Upper lobe of left lung (tissue), 4 donors: ENCODE measurements around the gene ZC3H14.

Experiments
- CTCF ChIP-seq, 6 experiments: fragments of 450-650 bp in 4 of 6; fragments of 200-600 bp in 2 of 6; sonication (generic) in 2 of 6; IDR thresholded peaks; one replicate each; pipeline ENCODE4 v1.5.1; 2016 to 2019; ENCODE audit warnings: antibody characterized with exemption in 6 of 6
- POLR2AphosphoS5 ChIP-seq, 2 donors: sonication (generic); formaldehyde crosslinking; IDR thresholded peaks; one replicate each; pipeline ENCODE4 v1.5.1; 2017; ENCODE audit warnings: antibody characterized with exemption in 2 of 2

GRCh38 chr14:88592031-88592430 lies 29.2 kb downstream of the ZC3H14 start:
- TF ChIP-seq CTCF (IDR thresholded peaks at IDR 0.05) = no peak
- TF ChIP-seq POLR2AphosphoS5 (IDR thresholded peaks at IDR 0.05) = no peak
